Prostate gland (tissue), 2 donors: ENCODE measurements around the gene BTBD3. TPM values are rescaled to one million over a fixed set of nuclear protein-coding genes. Genes with fewer than 3 reads are reported as not detected.

Experiments used
- DNase-seq: peaks from one replicate; pipeline ENCODE4 v3.0.0-alpha.2; 2019; ENCODE audit warnings: low spot score
- H3K27ac ChIP-seq, 2 donors: fragments of 200-600 bp; sonication (generic); 2 replicates each; pipeline ENCODE4 v1.5.1; 2017 to 2019
- H3K27me3 ChIP-seq: fragments of 200-600 bp; sonication (generic); replicated peaks from 2 replicates; pipeline ENCODE4 v1.5.1; 2019; ENCODE audit not compliant: insufficient read depth
- H3K36me3 ChIP-seq, 2 donors: fragments of 200-600 bp; sonication (generic); 1 replicate in 1 of 2; 2 replicates in 1 of 2; pipeline versions ENCODE4 v1.5.1 to v1.8.1; 2017 to 2019
- H3K4me1 ChIP-seq: fragments of 200-600 bp; sonication (generic); replicated peaks from 2 replicates; pipeline ENCODE4 v1.5.1; 2019
- H3K4me3 ChIP-seq, 2 donors: fragments of 200-600 bp; sonication (generic); 2 replicates each; pipeline ENCODE4 v1.5.1; 2017 to 2019
- H3K9me3 ChIP-seq: fragments of 200-600 bp; sonication (generic); 2 replicates; pipeline ENCODE4 v1.5.1; 2017
- CTCF ChIP-seq, 4 experiments: fragments of 200-600 bp in 2 of 4; fragments of 450-650 bp in 2 of 4; sonication (generic) in 2 of 4; IDR thresholded peaks; 1 replicate in 3 of 4; 2 replicates in 1 of 4; pipeline ENCODE4 v1.5.1; 2016 to 2019; ENCODE audit warnings: antibody characterized with exemption in 4 of 4, mild to moderate bottlenecking in 2 of 4, moderate library complexity in 2 of 4
- POLR2A ChIP-seq: fragments of 450-650 bp; IDR thresholded peaks from one replicate; pipeline ENCODE4 v1.6.1; 2016; ENCODE audit warnings: antibody characterized with exemption, mild to moderate bottlenecking
- POLR2AphosphoS5 ChIP-seq: sonication (generic); formaldehyde crosslinking; IDR thresholded peaks from one replicate; pipeline ENCODE4 v1.6.1; 2017; ENCODE audit warnings: antibody characterized with exemption
- WGBS: methylation state at CpG from one replicate; pipeline ENCODE4 v1.1.5; 2018; 5-methylcytosine and 5-hydroxymethylcytosine counted together
- intact Hi-C: fragments of 100-400 bp; cut with DNase I; formaldehyde crosslinking; loops from one replicate; pipeline ENCODE4 v1.14.2; 2022
- total RNA-seq, 2 donors: library from RNA; depleted of rRNA; stranded (reverse); fragments of >200 nt; gene quantifications; one replicate each; pipeline ENCODE4 v1.1.0, GENCODE V29; 2016

The BTBD3 gene
- total RNA-seq, 2 donors from 2014 or later: 36.2 to 84.9 TPM

- H3K9me3 ChIP-seq: no peaks in the 10 kb centered on the region
- H3K36me3 ChIP-seq: no peaks in the 10 kb centered on the region
- intact Hi-C loops: no loop called here
- no peaks in the 10 kb centered on the region for H3K4me1 ChIP-seq
- no peaks in the 10 kb centered on the region for H3K27me3 ChIP-seq
- 46% methylated on average over 8 of the region's 8 CpGs for WGBS
- no peak for DNase-seq
- no peak overlapping the region for H3K4me3 ChIP-seq
- TF ChIP-seq CTCF (IDR thresholded peaks at IDR 0.05) (no peak), POLR2AphosphoS5 (no peak), POLR2A (no peak)
- no peak overlapping the region for H3K27ac ChIP-seq
These were observed 17.8 kb downstream of the BTBD3 start for GRCh38 chr20:11935212-11936154.

DNA sequence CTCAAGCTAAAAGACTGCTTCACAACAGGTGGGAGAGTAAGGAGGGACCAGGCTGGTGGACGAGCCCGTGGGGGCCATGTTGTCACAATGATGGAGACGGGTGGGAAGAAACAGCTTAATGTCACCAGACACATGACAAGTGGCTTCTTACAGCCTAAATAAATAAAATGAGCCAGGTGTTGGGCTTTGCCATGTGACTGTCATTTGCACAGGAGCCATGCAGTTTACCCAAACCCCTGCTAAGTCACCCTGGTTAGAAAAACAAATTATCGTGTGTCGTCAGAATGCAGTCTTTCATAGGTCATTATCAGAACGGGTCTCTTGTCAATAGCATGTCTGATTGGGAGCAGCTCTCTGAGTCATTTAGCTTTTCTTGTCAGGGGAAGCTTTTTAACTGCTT lies 18.5 kb downstream of the BTBD3 start:
- no peak overlapping the region for H3K4me3 ChIP-seq
- H3K36me3 ChIP-seq: no peaks in the 10 kb centered on the region
- no peak overlapping the region for H3K27ac ChIP-seq
- H3K4me1 ChIP-seq: no peaks in the 10 kb centered on the region
- 72% methylated on average over 6 of the region's 6 CpGs for WGBS
- no peak for DNase-seq
- TF ChIP-seq POLR2A (no peak), CTCF (IDR thresholded peaks at IDR 0.05) (no peak), POLR2AphosphoS5 (no peak)
- H3K27me3 ChIP-seq: no peaks in the 10 kb centered on the region
- intact Hi-C loops: no loop called here
- no peaks in the 10 kb centered on the region for H3K9me3 ChIP-seq

GRCh38 chr20:11937230-11937629 lies 19.5 kb downstream of the BTBD3 start:
- DNase-seq: no peak
- H3K27ac ChIP-seq: no peak overlapping the region
- no peaks in the 10 kb centered on the region for H3K27me3 ChIP-seq
- H3K4me3 ChIP-seq: no peak overlapping the region
- no peaks in the 10 kb centered on the region for H3K4me1 ChIP-seq
- TF ChIP-seq POLR2AphosphoS5: no peak
- no peak for TF ChIP-seq CTCF (IDR thresholded peaks at IDR 0.05)
- TF ChIP-seq POLR2A: no peak
- H3K9me3 ChIP-seq: no peaks in the 10 kb centered on the region
- intact Hi-C loops: no loop called here
- H3K36me3 ChIP-seq: no peaks in the 10 kb centered on the region

DNA sequence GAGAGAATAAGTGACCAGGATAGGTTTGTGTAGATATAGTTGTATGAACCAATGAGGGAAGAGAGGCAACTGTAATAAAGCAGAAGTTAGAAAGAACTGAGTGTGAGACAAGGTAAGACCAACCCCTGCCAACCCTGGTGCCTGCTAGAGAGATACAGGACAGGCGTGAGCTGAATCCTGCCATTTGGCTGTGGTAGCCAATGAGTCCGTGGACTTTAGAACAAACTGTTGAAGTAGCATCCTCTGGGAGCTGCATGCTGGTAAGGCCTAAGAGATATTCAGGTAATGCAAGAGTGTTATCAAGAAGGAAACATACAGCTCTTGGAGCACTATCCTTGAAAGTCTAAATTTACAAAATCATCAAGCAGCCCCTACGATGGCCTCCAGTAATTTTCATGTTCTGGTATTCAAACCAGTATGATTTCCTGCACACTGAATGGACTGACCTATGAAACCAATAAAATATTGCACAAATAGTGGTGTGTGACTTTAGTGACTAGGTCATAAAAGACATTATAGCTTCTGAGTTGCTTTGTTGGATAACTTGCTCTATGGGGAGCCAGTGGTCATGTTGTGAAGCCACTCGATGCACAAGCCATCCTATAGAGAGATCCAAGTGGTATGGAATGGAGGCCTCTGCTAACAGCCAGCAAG lies 24.0 kb downstream of the BTBD3 start:
- no peaks in the 10 kb centered on the region for H3K27me3 ChIP-seq
- no peaks in the 10 kb centered on the region for H3K36me3 ChIP-seq
- DNase-seq: no peak
- H3K27ac ChIP-seq: no peak overlapping the region
- H3K9me3 ChIP-seq: no peaks in the 10 kb centered on the region
- H3K4me3 ChIP-seq: no peak overlapping the region
- WGBS: 96% methylated on average over 4 of the region's 4 CpGs
- H3K4me1 ChIP-seq: no peaks in the 10 kb centered on the region
- TF ChIP-seq POLR2A (no peak), CTCF (IDR thresholded peaks at IDR 0.05) (no peak), POLR2AphosphoS5 (no peak)
- intact Hi-C loops: no loop called here
